Tongue (tissue), 2 donors: ENCODE data around the gene ZDBF2. TPM values are rescaled to one million over a fixed set of nuclear protein-coding genes. Genes with fewer than 3 reads are reported as not detected.
A peak's percentile ranks its signal among the peaks of the same experiment; 100 is the strongest.
"Not testable (repeated sequence)": the region's sequence is repeated elsewhere in the genome, so short reads cannot be mapped to it uniquely, and the experiment has no call there.

Experiments
- DNase-seq: peaks from one replicate; pipeline ENCODE4 v3.0.0-alpha.2; 2015
- total RNA-seq: library from RNA; depleted of rRNA; stranded (reverse); fragments of >200 nt; gene quantifications from one replicate; pipeline ENCODE4 v1.2.3, GENCODE V29; 2014

The ZDBF2 gene
- 38.6 TPM for total RNA-seq

GRCh38 chr2:206274434-206275311 is at the start of gene ZDBF2:
TSS of gene ZDBF2 (plus strand) at chr2:206274663. CDS start at chr2:206281850, 7,187 bp downstream.
- DNase-seq: peak; percentile 89

DNA sequence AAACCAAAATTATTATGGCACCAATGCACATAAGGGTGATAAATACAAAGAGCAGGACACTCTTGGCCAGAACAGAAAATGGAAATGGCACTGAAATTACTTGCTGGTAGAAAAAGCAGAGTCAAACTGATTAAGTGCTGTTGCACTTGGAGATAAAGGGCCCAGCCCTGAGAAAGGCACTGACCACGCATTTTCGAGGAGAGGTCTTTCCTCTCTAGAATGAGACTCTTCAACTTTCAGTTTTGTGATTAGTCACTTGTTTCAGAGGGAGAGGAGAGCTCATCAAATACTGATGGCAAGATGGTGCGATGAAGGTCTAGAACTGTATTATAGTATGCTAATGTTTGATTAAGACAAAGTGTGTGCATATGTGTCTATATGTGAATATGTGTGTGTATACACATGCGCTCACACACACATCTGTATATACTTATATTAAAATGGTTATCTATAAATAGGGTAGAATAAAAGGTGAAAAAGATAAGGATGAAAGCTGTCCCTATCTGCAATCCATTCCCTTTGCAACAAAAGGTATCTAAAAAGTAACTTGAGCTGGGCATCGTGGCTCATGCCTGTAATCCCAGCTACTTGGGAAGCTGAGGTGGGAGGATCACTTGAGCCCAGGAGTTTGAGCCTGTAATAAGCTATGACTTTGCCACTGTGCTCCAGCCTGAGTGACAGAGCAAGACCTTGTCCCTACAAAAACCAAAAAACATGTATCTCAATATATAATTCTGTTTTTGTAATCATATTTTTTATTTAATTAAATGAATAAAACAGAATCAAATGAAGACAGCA is 48.8 kb upstream of the ZDBF2 start:
- no peak for DNase-seq

DNA sequence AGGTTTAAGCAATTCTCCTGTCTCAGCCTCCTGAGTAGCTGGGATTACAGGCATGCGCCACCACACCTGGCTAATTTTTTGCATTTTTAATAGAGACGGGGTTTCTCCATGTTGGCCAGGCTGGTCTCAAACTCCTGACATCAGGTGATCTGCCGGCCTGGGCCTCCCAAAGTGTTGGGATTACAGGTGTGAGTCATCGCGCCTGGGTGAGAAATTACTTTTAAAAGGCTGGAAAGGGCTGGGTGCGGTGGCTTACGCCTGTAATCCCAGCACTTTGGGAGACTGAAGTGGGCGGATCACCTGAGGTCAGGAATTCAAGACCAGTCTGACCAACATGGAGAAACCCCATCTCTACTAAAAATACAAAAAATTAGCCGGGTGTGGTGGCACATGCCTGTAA is 45.8 kb upstream of the ZDBF2 start:
- DNase-seq: not testable (repeated sequence)

DNA sequence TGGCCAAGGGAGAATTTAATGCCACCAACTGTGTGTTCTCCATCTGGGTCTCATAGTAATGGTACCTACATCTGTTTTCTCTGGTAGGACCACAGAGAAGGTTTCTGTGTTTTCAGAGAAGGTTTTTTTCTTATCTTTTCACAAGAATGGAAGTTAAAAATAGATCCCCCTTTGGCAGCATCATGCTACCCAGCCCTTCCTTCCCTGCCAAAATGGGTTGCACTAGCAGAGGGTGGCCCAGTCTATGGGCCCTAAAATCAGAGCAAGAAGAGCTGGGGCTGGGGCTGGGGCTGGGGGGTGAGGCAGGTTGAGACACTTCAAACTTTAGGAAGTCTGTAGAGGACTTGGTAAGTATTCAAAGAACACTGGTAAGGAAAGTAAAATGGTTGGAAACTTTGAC is 44.8 kb upstream of the ZDBF2 start:
- no peak for DNase-seq

DNA sequence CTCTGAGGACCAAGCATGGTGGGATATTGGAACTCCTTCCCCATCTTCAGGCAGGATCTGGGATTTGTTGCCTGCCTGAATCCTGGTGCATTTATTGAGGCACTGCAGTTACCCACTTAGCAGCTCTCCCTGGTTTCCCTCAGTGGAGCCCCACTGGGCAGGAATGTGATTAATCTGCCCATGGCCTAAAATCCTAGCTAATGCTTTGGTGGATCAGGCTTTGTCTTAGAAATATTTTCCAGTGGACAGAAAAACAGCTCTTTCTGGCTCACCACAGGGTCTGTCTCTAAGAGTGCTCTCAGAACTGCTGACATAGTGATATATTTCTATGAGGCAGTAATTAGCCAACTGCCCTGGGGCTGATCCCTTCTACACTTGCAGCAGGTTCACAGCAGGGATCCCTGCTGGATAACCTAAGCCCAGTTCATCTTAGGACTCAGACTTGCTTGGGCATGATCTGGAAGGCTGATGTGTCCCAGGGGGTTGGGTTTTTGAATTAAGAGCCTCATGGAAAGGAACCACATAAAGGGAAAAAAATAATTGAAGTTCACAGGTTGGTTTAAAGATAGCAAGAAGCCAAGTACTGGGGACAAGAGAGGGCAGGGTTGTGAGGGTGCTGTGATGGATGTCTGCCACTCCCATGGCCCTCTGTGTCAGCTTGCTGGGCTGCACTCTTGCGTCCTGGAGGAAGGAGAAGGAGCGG is 44.3 kb upstream of the ZDBF2 start:
- no peak for DNase-seq

DNA sequence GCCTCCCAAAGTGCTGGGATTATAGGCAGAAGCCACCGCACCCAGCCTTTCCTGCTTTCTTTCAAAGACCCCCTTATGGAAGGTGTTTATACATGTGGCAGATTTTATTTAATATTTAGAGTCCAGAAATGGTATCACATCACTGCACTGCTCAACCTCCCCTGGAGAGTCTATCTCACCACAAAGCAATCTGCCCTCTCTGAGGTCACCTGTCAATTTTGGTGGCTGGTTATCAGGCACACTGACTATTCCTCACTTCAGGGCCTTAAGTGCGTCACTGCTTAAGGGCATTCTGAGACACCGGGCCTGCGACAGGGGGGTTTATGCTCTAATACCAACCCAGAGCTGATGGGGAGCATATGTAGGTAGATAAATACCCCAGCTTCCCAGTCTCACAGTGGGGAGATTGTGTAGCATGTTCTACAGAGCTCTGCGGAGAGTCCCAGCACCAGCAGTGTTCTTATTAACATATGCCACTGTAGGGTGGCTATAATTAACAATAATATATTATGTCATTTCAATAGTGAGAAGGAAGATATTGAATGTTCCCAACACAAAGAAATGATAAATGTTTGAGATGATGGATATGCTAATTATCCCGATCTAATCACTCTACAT is 42.7 kb upstream of the ZDBF2 start:
- DNase-seq: no peak

GRCh38 chr2:206232287-206233035 is 42.0 kb upstream of the ZDBF2 start:
- no peak for DNase-seq

GRCh38 chr2:206239157-206239556 is 35.3 kb upstream of the ZDBF2 start:
- DNase-seq: no peak

GRCh38 chr2:206240327-206240726 is 34.1 kb upstream of the ZDBF2 start:
- no peak for DNase-seq

- DNase-seq: no peak
Observed at GRCh38 chr2:206241736-206242135, 32.7 kb upstream of the ZDBF2 start.

- no peak for DNase-seq
Observed at GRCh38 chr2:206245265-206245672, 29.2 kb upstream of the ZDBF2 start.

DNA sequence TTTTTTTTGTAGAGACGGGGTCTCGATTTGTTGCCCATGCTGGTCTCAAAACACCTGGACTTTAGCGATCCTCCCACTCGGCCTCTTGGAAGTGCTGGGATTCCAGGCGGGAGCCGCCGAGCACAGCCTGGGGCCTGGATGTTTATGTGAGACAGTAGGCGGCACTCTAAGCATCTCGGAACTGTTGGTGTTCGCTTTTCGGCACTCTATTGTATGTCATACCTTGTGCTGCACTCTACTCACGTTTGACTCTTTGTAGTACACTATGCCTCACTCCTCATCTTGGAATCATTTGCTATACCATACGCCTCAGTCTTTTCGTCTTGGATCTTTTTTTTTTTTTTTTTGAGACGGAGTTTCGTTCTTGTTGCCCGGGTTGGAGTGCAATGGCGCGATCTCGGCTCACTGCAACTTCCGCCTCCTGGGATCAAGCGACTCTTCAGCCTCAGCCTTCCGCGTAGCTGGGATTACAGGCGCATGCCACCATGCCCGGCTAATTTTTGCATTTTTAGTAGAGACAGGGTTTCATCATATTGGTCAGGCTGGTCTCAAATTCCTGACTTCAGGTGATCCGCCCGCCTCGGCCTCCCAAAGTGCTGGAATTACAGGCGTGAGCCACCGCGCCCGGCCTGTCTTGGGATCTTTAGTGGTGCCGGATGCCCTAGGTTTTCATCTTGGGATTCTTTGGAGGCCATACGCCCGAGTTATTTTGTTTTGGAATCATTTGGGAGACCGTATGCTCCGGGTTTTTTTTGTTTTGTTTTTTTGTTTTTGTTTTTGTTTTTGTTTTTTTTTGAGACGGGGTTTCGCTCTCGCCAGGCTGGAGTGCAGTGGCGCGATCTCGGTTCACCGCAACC is 24.2 kb upstream of the ZDBF2 start:
- DNase-seq: peak; percentile 31

- DNase-seq: no peak
Observed at GRCh38 chr2:206253125-206253776, 21.2 kb upstream of the ZDBF2 start.

DNA sequence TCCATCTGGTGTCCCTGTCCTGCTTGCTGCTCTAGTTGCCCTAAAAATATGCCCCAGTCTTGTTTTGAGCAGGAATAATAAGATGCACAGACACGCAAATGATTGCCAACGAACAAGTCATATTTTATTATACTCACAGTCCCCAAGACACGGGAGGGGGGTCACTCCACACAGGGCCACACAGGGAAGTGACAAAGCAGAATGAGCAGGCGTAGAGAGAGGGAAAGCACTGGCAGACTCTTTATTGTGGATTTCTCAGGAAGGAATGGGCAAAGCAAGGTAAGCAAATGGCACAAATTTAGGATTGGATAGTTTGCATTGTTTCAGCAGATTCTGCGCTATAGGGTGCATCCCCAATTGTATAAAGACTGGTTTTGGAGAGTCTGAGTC is 20.7 kb upstream of the ZDBF2 start:
- no peak for DNase-seq

- no peak for DNase-seq
Observed at GRCh38 chr2:206255003-206255402, 19.5 kb upstream of the ZDBF2 start.

- DNase-seq: no peak
Observed at GRCh38 chr2:206256706-206257205, 17.7 kb upstream of the ZDBF2 start.

DNA sequence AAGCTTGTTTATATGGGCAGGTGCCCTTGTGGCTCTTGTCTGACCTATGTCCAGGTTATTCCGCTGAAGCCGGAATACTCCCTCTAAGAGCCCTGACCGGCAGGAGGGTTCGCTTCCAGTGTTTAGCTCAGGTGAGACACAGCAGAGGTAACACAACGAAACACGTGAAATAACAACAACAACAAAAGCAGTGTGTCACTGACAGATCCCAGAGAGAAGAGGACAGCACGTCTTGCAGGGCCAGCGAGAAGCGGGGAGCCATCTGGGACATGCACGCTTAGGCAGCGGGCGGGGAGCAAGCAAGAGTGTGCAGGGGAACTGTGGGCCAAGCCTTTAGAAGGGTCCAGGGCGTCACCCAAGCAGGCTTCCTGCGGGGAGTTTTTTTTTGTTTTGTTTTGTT is 17.1 kb upstream of the ZDBF2 start:
- no peak for DNase-seq

DNA sequence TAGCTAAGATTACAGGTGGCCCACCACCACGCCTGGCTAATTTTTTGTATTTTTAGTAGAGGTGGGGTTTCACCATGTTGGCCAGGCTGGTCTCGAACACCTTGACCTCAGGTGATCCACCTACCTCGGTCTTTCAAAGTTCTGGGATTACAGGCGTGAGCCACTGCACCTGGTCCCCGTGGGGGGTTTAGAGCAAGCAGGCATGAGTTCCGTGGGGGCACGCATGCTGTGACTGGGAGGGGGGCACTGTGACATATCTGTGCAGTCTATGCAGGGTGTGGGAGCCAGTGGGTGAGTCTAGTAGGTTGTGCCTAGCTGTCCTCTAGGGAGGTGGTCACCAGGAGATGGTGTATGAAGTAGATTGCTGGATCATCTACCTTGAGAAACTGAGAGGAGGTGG is 16.6 kb upstream of the ZDBF2 start:
- no peak for DNase-seq

GRCh38 chr2:206258615-206259014 is 15.8 kb upstream of the ZDBF2 start:
- DNase-seq: not testable (repeated sequence)
